CD14-positive monocyte (primary cell): ENCODE results near the gene ISG15. TPM values are rescaled to one million over a fixed set of nuclear protein-coding genes. Genes with fewer than 3 reads are reported as not detected.
A peak's percentile ranks its signal among the peaks of the same experiment; 100 is the strongest.

ENCODE experiments used
- DNase-seq, 3 donors: peaks; one replicate each; pipeline ENCODE4 v3.0.0-alpha.2; 2011 to 2022
- H2AFZ ChIP-seq: 2 replicates; pipeline ENCODE4 v1.6.0; 2012; ENCODE audit warnings: mild to moderate bottlenecking, low read depth, low read length, inconsistent platforms; ENCODE audit not compliant: insufficient read depth, poor library complexity, severe bottlenecking
- H3K27ac ChIP-seq, 2 donors: 1 replicate in 1 of 2; 2 replicates in 1 of 2; pipeline ENCODE4 v1.5.1; 2012 to 2013; ENCODE audit warnings: low read length in 2 of 2, control low read depth in 1 of 2, inconsistent platforms in 1 of 2, low read depth in 1 of 2, mild to moderate bottlenecking in 1 of 2
- H3K27me3 ChIP-seq, 2 donors: one replicate each; pipeline versions ENCODE4 v1.6.0 to v1.6.1; 2011 to 2013; ENCODE audit warnings: low read length in 2 of 2; ENCODE audit not compliant: control insufficient read depth in 2 of 2, insufficient read depth in 2 of 2
- H3K36me3 ChIP-seq, 2 donors: replicated peaks in 1 of 2; 1 replicate in 1 of 2; 2 replicates in 1 of 2; pipeline versions ENCODE4 v1.5.1 to v1.6.1; 2012 to 2013; ENCODE audit warnings: low read length in 2 of 2, control low read depth in 1 of 2, inconsistent platforms in 1 of 2, mild to moderate bottlenecking in 1 of 2; ENCODE audit not compliant: insufficient read depth in 2 of 2, control insufficient read depth in 1 of 2
- H3K4me1 ChIP-seq, 2 donors: 1 replicate in 1 of 2; 2 replicates in 1 of 2; pipeline versions ENCODE4 v1.5.1 to v1.6.1; 2012 to 2013; ENCODE audit warnings: low read length in 2 of 2, control low read depth in 1 of 2, inconsistent platforms in 1 of 2, mild to moderate bottlenecking in 1 of 2, moderate library complexity in 1 of 2; ENCODE audit not compliant: insufficient read depth in 2 of 2, control insufficient read depth in 1 of 2
- H3K4me2 ChIP-seq: replicated peaks from 2 replicates; pipeline ENCODE3; 2012; ENCODE audit warnings: low read length, moderate library complexity, mild to moderate bottlenecking; ENCODE audit not compliant: poor library complexity, severe bottlenecking; ENCODE audit errors: extremely low read depth
- H3K4me3 ChIP-seq, 3 experiments: fragments of 200-600 bp in 1 of 3; sonication (generic) in 1 of 3; replicated peaks in 1 of 3; 1 replicate in 2 of 3; 2 replicates in 1 of 3; pipeline ENCODE4 v1.5.1; 2011 to 2013; ENCODE audit warnings: low read length in 3 of 3, mild to moderate bottlenecking in 3 of 3, control low read depth in 2 of 3, low read depth in 2 of 3, inconsistent platforms in 1 of 3, moderate library complexity in 1 of 3
- H3K79me2 ChIP-seq: 2 replicates; pipeline ENCODE4 v1.6.0; 2012; ENCODE audit warnings: mild to moderate bottlenecking, control low read depth, inconsistent platforms, low read length, moderate library complexity; ENCODE audit not compliant: insufficient read depth
- H3K9ac ChIP-seq: 2 replicates; pipeline ENCODE4 v1.6.0; 2017; ENCODE audit warnings: low read length, mild to moderate bottlenecking; ENCODE audit not compliant: insufficient read depth, poor library complexity, severe bottlenecking
- H3K9me3 ChIP-seq, 2 donors: replicated peaks in 1 of 2; 1 replicate in 1 of 2; 2 replicates in 1 of 2; pipeline versions ENCODE4 v1.5.1 to v1.6.1; 2012 to 2013; ENCODE audit warnings: low read length in 2 of 2, control low read depth in 1 of 2; ENCODE audit not compliant: control insufficient read depth in 1 of 2, insufficient read depth in 1 of 2
- H4K20me1 ChIP-seq: 2 replicates; pipeline ENCODE4 v1.6.0; 2012; ENCODE audit warnings: mild to moderate bottlenecking, low read length, control low read depth, moderate library complexity; ENCODE audit not compliant: insufficient read depth
- H3K27ac Mint-ChIP-seq, 7 donors: one replicate each; pipeline ENCODE4 v1.8.0; 2020; ENCODE audit warnings: mild to moderate bottlenecking in 7 of 7, mixed read lengths in 7 of 7, moderate library complexity in 6 of 7, inconsistent platforms in 2 of 7
- H3K27me3 Mint-ChIP-seq, 3 donors: one replicate each; pipeline ENCODE4 v1.8.0; 2021 to 2022; ENCODE audit warnings: low read depth in 3 of 3, mild to moderate bottlenecking in 3 of 3, mixed read lengths in 3 of 3, moderate library complexity in 3 of 3, inconsistent platforms in 1 of 3
- H3K36me3 Mint-ChIP-seq, 2 donors: one replicate each; pipeline ENCODE4 v1.8.0; 2020; ENCODE audit warnings: mixed read lengths in 2 of 2, inconsistent platforms in 1 of 2, mild to moderate bottlenecking in 1 of 2
- H3K4me1 Mint-ChIP-seq: one replicate; pipeline ENCODE4 v1.8.0; 2020; ENCODE audit warnings: mild to moderate bottlenecking, mixed read lengths
- H3K4me3 Mint-ChIP-seq, 2 donors: one replicate each; pipeline ENCODE4 v1.8.0; 2020; ENCODE audit warnings: mild to moderate bottlenecking in 2 of 2, mixed read lengths in 2 of 2, moderate library complexity in 1 of 2
- H3K9me3 Mint-ChIP-seq, 7 donors: one replicate each; pipeline ENCODE4 v1.8.0; 2020 to 2022; ENCODE audit warnings: mixed read lengths in 7 of 7, mild to moderate bottlenecking in 6 of 7, moderate library complexity in 6 of 7, inconsistent platforms in 2 of 7
- CTCF ChIP-seq: fragments of 200-600 bp; IDR thresholded peaks from one replicate; pipeline ENCODE4 v1.8.0; 2022; ENCODE audit warnings: antibody characterized with exemption, mild to moderate bottlenecking
- WGBS: methylation state at CpG from one replicate; pipeline ENCODE4 v1.1.5; 2013; ENCODE audit warnings: missing lambda C conversion rate; ENCODE audit not compliant: insufficient coverage; 5-methylcytosine and 5-hydroxymethylcytosine counted together
- intact Hi-C, 2 donors: fragments of 100-400 bp; cut with micrococcal nuclease; formaldehyde crosslinking; loops; one replicate each; pipeline versions ENCODE4 v1.15.0 to v1.15.1; 2023
- polyA plus RNA-seq, 3 donors: library from polyadenylated mRNA; depleted of rRNA in 1 of 3; unstranded in 2 of 3; stranded (reverse) in 1 of 3; fragments of 300-500 nt in 2 of 3; fragments of >200 nt in 1 of 3; fragmentation: Illumina TruSeq in 2 of 3; gene quantifications; 1 replicate in 2 of 3; 2 replicates in 1 of 3; pipeline ENCODE4 v1.2.3, GENCODE V29; 2012 to 2021

Gene ISG15
- polyA plus RNA-seq, 3 donors: 128 to 241 (median 145) TPM

- no peak overlapping the region for H3K27ac ChIP-seq
- no peak for DNase-seq
- Mint-ChIP-seq H3K4me3 (no peak overlapping the region), H3K9me3 (peaks cover 0 to 11% (median 6%) of the 10 kb centered on the region in 7 donors), H3K27ac (peak overlapping the region in 2 of 7 donors; percentile 52 to 56), H3K4me1 (peaks cover 24% of the 10 kb centered on the region), H3K36me3 (peaks cover 0 to 2% of the 10 kb centered on the region in 2 donors), H3K27me3 (peaks cover 40 to 79% (median 66%) of the 10 kb centered on the region in 3 donors)
- H3K9ac ChIP-seq: no peak overlapping the region
- WGBS: 84% methylated on average over 26 of the region's 30 CpGs
- H3K4me3 ChIP-seq: no peak overlapping the region
- H3K4me1 ChIP-seq: peaks cover 28 to 42% of the 10 kb centered on the region in 2 donors
- no peak for TF ChIP-seq CTCF
- H4K20me1 ChIP-seq: no peaks in the 10 kb centered on the region
- H3K27me3 ChIP-seq: peaks cover 11 to 61% of the 10 kb centered on the region in 2 donors
- H2AFZ ChIP-seq: no peak overlapping the region
- H3K9me3 ChIP-seq: peaks cover 0 to 2% of the 10 kb centered on the region in 2 donors
- no peaks in the 10 kb centered on the region for H3K36me3 ChIP-seq
- H3K79me2 ChIP-seq: no peaks in the 10 kb centered on the region
- H3K4me2 ChIP-seq: no peak overlapping the region
- intact Hi-C loops: loop anchor here in 1 of 2 donors (10.0 kb wide), 2 partner anchors 77 to 197 kb away; partner anchors contain the start of genes B3GALT6, C1orf159 and SDF4
These were observed 24.4 kb downstream of the ISG15 start for GRCh38 chr1:1037366-1038327.

- intact Hi-C loops: loop anchor here in 1 of 2 donors (10.0 kb wide), 2 partner anchors 76 to 196 kb away; partner anchors contain the start of genes B3GALT6, C1orf159 and SDF4
- peak overlapping the region in 1 of 2 donors; percentile 78 for H3K4me3 Mint-ChIP-seq
- H3K4me1 Mint-ChIP-seq: peaks cover 24% of the 10 kb centered on the region
- Histone ChIP-seq H2AFZ (no peak overlapping the region), H3K9ac (peak overlapping the region; percentile 36), H3K9me3 (no peaks in the 10 kb centered on the region), H3K4me3 (peak overlapping the region in 1 of 3 experiments; percentile 70), H3K4me1 (peaks cover 24 to 34% of the 10 kb centered on the region in 2 donors), H3K4me2 (peak overlapping the region; percentile 84), H3K36me3 (no peaks in the 10 kb centered on the region), H4K20me1 (no peaks in the 10 kb centered on the region), H3K27me3 (peaks cover 11 to 56% of the 10 kb centered on the region in 2 donors), H3K79me2 (no peaks in the 10 kb centered on the region), H3K27ac (peak overlapping the region in 1 of 2 donors; percentile 48)
- 67% methylated on average over 3 of the region's 6 CpGs for WGBS
- peaks cover 0 to 13% (median 6%) of the 10 kb centered on the region in 7 donors for H3K9me3 Mint-ChIP-seq
- peak overlapping the region in 4 of 7 donors; percentile 11 to 83 (median 50) for H3K27ac Mint-ChIP-seq
- DNase-seq: peak; percentile 52 to 84 (median 75)
- no peak for TF ChIP-seq CTCF
- H3K36me3 Mint-ChIP-seq: peaks cover 0 to 2% of the 10 kb centered on the region in 2 donors
- H3K27me3 Mint-ChIP-seq: peaks cover 39 to 75% (median 63%) of the 10 kb centered on the region in 3 donors
These were observed 25.4 kb downstream of the ISG15 start for GRCh38 chr1:1038694-1039093.
